ENCODE measurements around the gene SMIM8.

The SMIM8 gene

GRCh38 chr6:87279196-87279595 lies 43.2 kb upstream of the SMIM8 start:
- H3K4me1 ChIP-seq (ENCODE audit: low read depth, poor library complexity, severe bottlenecking): no peaks in the 10 kb centered on the region
- no peak for TF ChIP-seq CTCF (conservative IDR thresholded peaks at IDR 0.05; ENCODE audit: low read depth, low read length)
- no peak overlapping the region for H2AFZ ChIP-seq (ENCODE audit: low read depth)
- no peaks in the 10 kb centered on the region for H4K20me1 ChIP-seq (ENCODE audit: insufficient read depth)
- no peak overlapping the region for H3K4me3 ChIP-seq (IDR thresholded peaks at IDR 0.05; ENCODE audit: insufficient read depth, low read depth, low read length)
- no peak overlapping the region for H3K9ac ChIP-seq
- no peaks in the 10 kb centered on the region for H3K36me3 ChIP-seq (ENCODE audit: insufficient read depth)
- H3K27ac ChIP-seq: no peak overlapping the region
- no peak overlapping the region for H3K4me2 ChIP-seq
- no peaks in the 10 kb centered on the region for H3K27me3 ChIP-seq (ENCODE audit: insufficient read depth, low read depth)
- H3K79me2 ChIP-seq (ENCODE audit: insufficient read depth, low read depth): no peaks in the 10 kb centered on the region

GRCh38 chr6:87281426-87281825 lies 41.0 kb upstream of the SMIM8 start:
- Histone ChIP-seq H3K9ac (no peak overlapping the region), H2AFZ (ENCODE audit: low read depth) (no peak overlapping the region), H3K4me1 (ENCODE audit: low read depth, poor library complexity, severe bottlenecking) (no peaks in the 10 kb centered on the region), H3K27ac (no peak overlapping the region), H3K79me2 (ENCODE audit: insufficient read depth, low read depth) (no peaks in the 10 kb centered on the region), H3K36me3 (ENCODE audit: insufficient read depth) (no peaks in the 10 kb centered on the region), H4K20me1 (ENCODE audit: insufficient read depth) (no peaks in the 10 kb centered on the region), H3K4me2 (no peak overlapping the region), H3K4me3 (IDR thresholded peaks at IDR 0.05; ENCODE audit: insufficient read depth, low read depth, low read length) (no peak overlapping the region), H3K27me3 (ENCODE audit: insufficient read depth, low read depth) (no peaks in the 10 kb centered on the region)
- TF ChIP-seq CTCF (conservative IDR thresholded peaks at IDR 0.05; ENCODE audit: low read depth, low read length): no peak

GRCh38 chr6:87282743-87283142 lies 39.6 kb upstream of the SMIM8 start:
- Histone ChIP-seq H3K79me2 (ENCODE audit: insufficient read depth, low read depth) (no peaks in the 10 kb centered on the region), H3K36me3 (ENCODE audit: insufficient read depth) (no peaks in the 10 kb centered on the region), H3K4me1 (ENCODE audit: low read depth, poor library complexity, severe bottlenecking) (no peaks in the 10 kb centered on the region), H3K27me3 (ENCODE audit: insufficient read depth, low read depth) (no peaks in the 10 kb centered on the region), H3K27ac (no peak overlapping the region), H3K9ac (no peak overlapping the region), H3K4me3 (IDR thresholded peaks at IDR 0.05; ENCODE audit: insufficient read depth, low read depth, low read length) (no peak overlapping the region), H3K4me2 (no peak overlapping the region), H4K20me1 (ENCODE audit: insufficient read depth) (no peaks in the 10 kb centered on the region), H2AFZ (ENCODE audit: low read depth) (no peak overlapping the region)
- no peak for TF ChIP-seq CTCF (conservative IDR thresholded peaks at IDR 0.05; ENCODE audit: low read depth, low read length)

- Histone ChIP-seq H3K27ac (no peak overlapping the region), H2AFZ (ENCODE audit: low read depth) (no peak overlapping the region), H4K20me1 (ENCODE audit: insufficient read depth) (no peaks in the 10 kb centered on the region), H3K4me1 (ENCODE audit: low read depth, poor library complexity, severe bottlenecking) (no peaks in the 10 kb centered on the region), H3K36me3 (ENCODE audit: insufficient read depth) (no peaks in the 10 kb centered on the region), H3K4me2 (no peak overlapping the region), H3K79me2 (ENCODE audit: insufficient read depth, low read depth) (no peaks in the 10 kb centered on the region), H3K9ac (no peak overlapping the region), H3K4me3 (IDR thresholded peaks at IDR 0.05; ENCODE audit: insufficient read depth, low read depth, low read length) (no peak overlapping the region), H3K27me3 (ENCODE audit: insufficient read depth, low read depth) (no peaks in the 10 kb centered on the region)
- no peak for TF ChIP-seq CTCF (conservative IDR thresholded peaks at IDR 0.05; ENCODE audit: low read depth, low read length)
These were observed 38.9 kb upstream of the SMIM8 start for GRCh38 chr6:87283461-87283860.

GRCh38 chr6:87287251-87287650 lies 35.1 kb upstream of the SMIM8 start:
- no peak for TF ChIP-seq CTCF (conservative IDR thresholded peaks at IDR 0.05; ENCODE audit: low read depth, low read length)
- H3K4me1 ChIP-seq (ENCODE audit: low read depth, poor library complexity, severe bottlenecking): no peaks in the 10 kb centered on the region
- H3K27ac ChIP-seq: no peak overlapping the region
- no peak overlapping the region for H3K4me2 ChIP-seq
- no peak overlapping the region for H3K9ac ChIP-seq
- no peaks in the 10 kb centered on the region for H3K27me3 ChIP-seq (ENCODE audit: insufficient read depth, low read depth)
- no peak overlapping the region for H3K4me3 ChIP-seq (IDR thresholded peaks at IDR 0.05; ENCODE audit: insufficient read depth, low read depth, low read length)
- H3K79me2 ChIP-seq (ENCODE audit: insufficient read depth, low read depth): no peaks in the 10 kb centered on the region
- H4K20me1 ChIP-seq (ENCODE audit: insufficient read depth): no peaks in the 10 kb centered on the region
- no peak overlapping the region for H2AFZ ChIP-seq (ENCODE audit: low read depth)
- no peaks in the 10 kb centered on the region for H3K36me3 ChIP-seq (ENCODE audit: insufficient read depth)

All from KMS-11 (cell line).